Measurements from ENCODE around the gene KANK4. TPM values are rescaled to one million over a fixed set of nuclear protein-coding genes. Genes with fewer than 3 reads are reported as not detected.
"Not testable (repeated sequence)": the region's sequence is repeated elsewhere in the genome, so short reads cannot be mapped to it uniquely, and the experiment has no call there.

KANK4 gene
- total and polyA plus RNA-seq, 8 donors, result 2.4 to 12.5 (median 8.6) TPM

GRCh38 chr1:62224182-62224581 is 95.1 kb downstream of the KANK4 start:
- no peak overlapping the region for H3K4me3 ChIP-seq
- no peaks in the 10 kb centered on the region for H3K9me3 ChIP-seq
- DNase-seq (no peak), ATAC-seq (no peak), FAIRE-seq (no peak)
- H3K27ac ChIP-seq, result no peak overlapping the region
- WGBS, 2 donors, result 42 to 46% methylated on average over 2 of the region's 3 CpGs
- intact Hi-C loops (cut with DNase I), result no loop called here
- no peaks in the 10 kb centered on the region for H3K4me1 ChIP-seq
- TF ChIP-seq CTCF (IDR thresholded peaks at IDR 0.05), result no peak
- no peaks in the 10 kb centered on the region for H3K27me3 ChIP-seq
- no peaks in the 10 kb centered on the region for H3K36me3 ChIP-seq

- DNase-seq, result no peak
- intact Hi-C loops (cut with DNase I), result no loop called here
- no peak for TF ChIP-seq CTCF (IDR thresholded peaks at IDR 0.05)
- Histone ChIP-seq H3K4me3 (no peak overlapping the region), H3K4me1 (no peaks in the 10 kb centered on the region), H3K36me3 (no peaks in the 10 kb centered on the region), H3K27ac (no peak overlapping the region), H3K27me3 (no peaks in the 10 kb centered on the region), H3K9me3 (no peaks in the 10 kb centered on the region)
- no peak for ATAC-seq
- FAIRE-seq, result no peak
- WGBS, 2 donors, result 73 to 90% methylated on average over 8 to 9 of the region's 9 CpGs
These were observed 96.9 kb downstream of the KANK4 start for GRCh38 chr1:62222321-62222720.

GRCh38 chr1:62221171-62221570 is 98.1 kb downstream of the KANK4 start:
- Histone ChIP-seq H3K36me3 (no peaks in the 10 kb centered on the region), H3K4me3 (no peak overlapping the region), H3K27ac (no peak overlapping the region), H3K9me3 (no peaks in the 10 kb centered on the region), H3K27me3 (no peaks in the 10 kb centered on the region), H3K4me1 (no peaks in the 10 kb centered on the region)
- WGBS, 2 donors, result 100% methylated on average over 1 of the region's 1 CpG
- intact Hi-C loops (cut with DNase I), result no loop called here
- ATAC-seq (no peak), FAIRE-seq (no peak), DNase-seq (no peak)
- TF ChIP-seq CTCF (IDR thresholded peaks at IDR 0.05), result no peak

GRCh38 chr1:62220456-62220855 is 98.8 kb downstream of the KANK4 start:
- intact Hi-C loops (cut with DNase I); H3K4me1 ChIP-seq; H3K4me3 ChIP-seq; DNase-seq; H3K9me3 ChIP-seq; ATAC-seq; H3K27ac ChIP-seq; H3K27me3 ChIP-seq; FAIRE-seq; H3K36me3 ChIP-seq: not testable (repeated sequence)
- WGBS, 2 donors, result 95 to 96% methylated on average over 9 of the region's 9 CpGs

GRCh38 chr1:62218604-62219003 is 100.6 kb downstream of the KANK4 start:
- WGBS, 2 donors, result 72% methylated on average over 2 of the region's 2 CpGs

More at GRCh38 chr1:62218604-62219003, 100.6 kb downstream of the KANK4 start:
- Histone ChIP-seq H3K9me3 (no peaks in the 10 kb centered on the region), H3K36me3 (no peaks in the 10 kb centered on the region), H3K27ac (no peak overlapping the region), H3K4me3 (no peak overlapping the region), H3K27me3 (no peaks in the 10 kb centered on the region), H3K4me1 (no peaks in the 10 kb centered on the region)
- intact Hi-C loops (cut with DNase I), result no loop called here
- FAIRE-seq (no peak), DNase-seq (no peak), ATAC-seq (no peak)
- no peak for TF ChIP-seq CTCF (IDR thresholded peaks at IDR 0.05)
